ENCODE data around the gene NOX4.

- TF ChIP-seq CTCF (IDR thresholded peaks at IDR 0.05 in 8 of 11, conservative IDR thresholded peaks at IDR 0.05 in 3 of 11) = no peak
- no peak for TF ChIP-seq POLR2AphosphoS5 (IDR thresholded peaks at IDR 0.05)
These were observed 12.2 kb upstream of the NOX4 start for GRCh38 chr11:89503422-89503821.
